Measurements from ENCODE around the gene MRPS16.

DNA sequence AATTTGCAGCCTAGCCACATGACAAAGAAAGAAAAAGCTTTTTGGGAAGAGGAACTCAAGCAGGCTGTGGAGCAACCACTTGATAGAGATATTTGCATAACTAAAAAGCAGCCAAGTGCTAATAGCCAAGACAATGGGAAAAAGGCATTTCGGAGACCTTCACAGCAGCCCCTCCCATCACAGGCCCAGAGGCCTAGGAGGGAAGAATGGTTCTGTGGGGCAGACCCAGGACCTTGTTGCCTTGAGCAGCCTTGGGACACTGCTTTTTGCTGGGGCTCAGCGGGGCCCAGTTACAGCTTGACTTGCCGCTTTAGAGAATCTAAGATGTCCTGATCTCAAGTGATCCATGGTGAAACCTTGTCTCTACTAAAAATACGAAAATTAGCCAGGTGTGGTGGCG is 46.1 kb downstream of the MRPS16 start:
- TF ChIP-seq, protein P1, sequence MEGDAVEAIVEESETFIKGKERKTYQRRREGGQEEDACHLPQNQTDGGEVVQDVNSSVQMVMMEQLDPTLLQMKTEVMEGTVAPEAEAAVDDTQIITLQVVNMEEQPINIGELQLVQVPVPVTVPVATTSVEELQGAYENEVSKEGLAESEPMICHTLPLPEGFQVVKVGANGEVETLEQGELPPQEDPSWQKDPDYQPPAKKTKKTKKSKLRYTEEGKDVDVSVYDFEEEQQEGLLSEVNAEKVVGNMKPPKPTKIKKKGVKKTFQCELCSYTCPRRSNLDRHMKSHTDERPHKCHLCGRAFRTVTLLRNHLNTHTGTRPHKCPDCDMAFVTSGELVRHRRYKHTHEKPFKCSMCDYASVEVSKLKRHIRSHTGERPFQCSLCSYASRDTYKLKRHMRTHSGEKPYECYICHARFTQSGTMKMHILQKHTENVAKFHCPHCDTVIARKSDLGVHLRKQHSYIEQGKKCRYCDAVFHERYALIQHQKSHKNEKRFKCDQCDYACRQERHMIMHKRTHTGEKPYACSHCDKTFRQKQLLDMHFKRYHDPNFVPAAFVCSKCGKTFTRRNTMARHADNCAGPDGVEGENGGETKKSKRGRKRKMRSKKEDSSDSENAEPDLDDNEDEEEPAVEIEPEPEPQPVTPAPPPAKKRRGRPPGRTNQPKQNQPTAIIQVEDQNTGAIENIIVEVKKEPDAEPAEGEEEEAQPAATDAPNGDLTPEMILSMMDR (IDR thresholded peaks at IDR 0.05) = no peak
- TF ChIP-seq POLR2A (IDR thresholded peaks at IDR 0.05) = no peak

Measured in prostate gland (tissue), 2 donors.